Type B pancreatic cell (in vitro differentiated cells): ENCODE results near the gene ASIC4. TPM values are rescaled to one million over a fixed set of nuclear protein-coding genes. Genes with fewer than 3 reads are reported as not detected.

Source experiments
- DNase-seq: peaks from one replicate; pipeline ENCODE4 v3.0.0; 2021; ENCODE audit warnings: mixed read lengths; ENCODE audit not compliant: unreplicated experiment; ENCODE audit errors: extremely low spot score
- H3K27ac Mint-ChIP-seq: 2 replicates; pipeline ENCODE4 v1.8.0; 2021; ENCODE audit warnings: mild to moderate bottlenecking, mixed read lengths
- H3K27me3 Mint-ChIP-seq: 2 replicates; pipeline ENCODE4 v1.8.0; 2021; ENCODE audit warnings: mixed read lengths
- H3K36me3 Mint-ChIP-seq: 2 replicates; pipeline ENCODE4 v1.8.0; 2021; ENCODE audit warnings: mixed read lengths
- H3K4me1 Mint-ChIP-seq: one replicate; pipeline ENCODE4 v1.8.0; 2021; ENCODE audit warnings: mixed read lengths; ENCODE audit not compliant: unreplicated experiment
- H3K4me3 Mint-ChIP-seq: 2 replicates; pipeline ENCODE4 v1.8.0; 2021; ENCODE audit warnings: mild to moderate bottlenecking, mixed read lengths
- H3K9me3 Mint-ChIP-seq: 2 replicates; pipeline ENCODE4 v1.8.0; 2021; ENCODE audit warnings: mixed read lengths
- total RNA-seq: library from RNA; stranded (reverse); gene quantifications from 2 replicates; pipeline ENCODE4 v1.2.1, GENCODE V29; 2021; ENCODE audit warnings: low replicate concordance
- TF ChIP-seq, protein P1 (sequence below): fragments of 200-600 bp; sonication (generic); conservative IDR thresholded peaks from 2 replicates; pipeline ENCODE4 v1.5.0; 2021; ENCODE audit warnings: antibody characterized with exemption, mild to moderate bottlenecking

Gene ASIC4
- total RNA-seq, 1 donor from 2014 or later: 0.99 TPM

DNA sequence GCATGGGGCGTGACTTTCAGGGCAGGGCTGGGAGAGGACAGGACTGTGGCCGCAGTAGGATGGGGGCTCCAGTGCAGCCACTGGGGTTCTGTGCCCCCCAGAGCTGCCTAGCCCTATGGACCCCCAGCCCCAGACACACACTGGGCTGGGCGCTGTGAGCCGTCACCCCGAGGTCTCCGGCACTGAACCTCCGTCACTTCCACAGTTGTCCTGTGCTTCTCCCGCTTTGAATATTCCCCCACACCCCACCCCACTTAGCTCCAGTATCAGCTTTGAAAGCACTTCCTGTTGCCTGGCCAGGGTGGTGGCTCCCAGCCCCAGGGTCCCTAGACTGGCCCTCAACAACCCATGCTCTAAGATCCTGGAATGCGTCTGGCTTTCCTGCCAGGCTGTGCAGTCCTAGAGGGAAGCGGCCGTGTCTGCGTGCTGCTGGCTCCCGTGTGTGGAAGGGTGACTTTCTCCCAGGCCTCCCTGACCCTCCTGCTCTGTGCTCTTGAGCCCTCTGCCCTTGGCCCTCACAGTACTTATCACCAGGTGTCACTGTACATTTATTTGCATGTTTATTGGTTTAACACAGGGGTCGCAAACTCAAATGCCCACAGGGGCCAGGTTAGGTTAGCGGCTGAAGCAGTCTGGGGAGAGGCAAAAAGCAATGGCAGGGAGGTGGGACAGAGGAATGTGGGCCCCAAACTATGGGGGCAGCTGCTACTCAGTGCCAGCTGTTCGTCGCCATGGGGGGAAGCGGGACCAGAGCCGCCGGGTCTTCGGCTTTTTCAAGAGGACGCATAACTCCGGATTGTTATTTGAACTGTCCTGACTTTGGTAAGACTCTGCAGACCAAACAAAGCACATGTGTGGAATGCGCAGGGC is 47.1 kb downstream of the ASIC4 start:
- DNase-seq: no peak
- no peaks in the 10 kb centered on the region for H3K9me3 Mint-ChIP-seq
- no peak overlapping the region for H3K4me3 Mint-ChIP-seq
- TF ChIP-seq, protein P1, sequence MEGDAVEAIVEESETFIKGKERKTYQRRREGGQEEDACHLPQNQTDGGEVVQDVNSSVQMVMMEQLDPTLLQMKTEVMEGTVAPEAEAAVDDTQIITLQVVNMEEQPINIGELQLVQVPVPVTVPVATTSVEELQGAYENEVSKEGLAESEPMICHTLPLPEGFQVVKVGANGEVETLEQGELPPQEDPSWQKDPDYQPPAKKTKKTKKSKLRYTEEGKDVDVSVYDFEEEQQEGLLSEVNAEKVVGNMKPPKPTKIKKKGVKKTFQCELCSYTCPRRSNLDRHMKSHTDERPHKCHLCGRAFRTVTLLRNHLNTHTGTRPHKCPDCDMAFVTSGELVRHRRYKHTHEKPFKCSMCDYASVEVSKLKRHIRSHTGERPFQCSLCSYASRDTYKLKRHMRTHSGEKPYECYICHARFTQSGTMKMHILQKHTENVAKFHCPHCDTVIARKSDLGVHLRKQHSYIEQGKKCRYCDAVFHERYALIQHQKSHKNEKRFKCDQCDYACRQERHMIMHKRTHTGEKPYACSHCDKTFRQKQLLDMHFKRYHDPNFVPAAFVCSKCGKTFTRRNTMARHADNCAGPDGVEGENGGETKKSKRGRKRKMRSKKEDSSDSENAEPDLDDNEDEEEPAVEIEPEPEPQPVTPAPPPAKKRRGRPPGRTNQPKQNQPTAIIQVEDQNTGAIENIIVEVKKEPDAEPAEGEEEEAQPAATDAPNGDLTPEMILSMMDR: no peak
- peaks cover 19% of the 10 kb centered on the region for H3K36me3 Mint-ChIP-seq
- H3K27ac Mint-ChIP-seq: peak overlapping the region; percentile 6
- H3K27me3 Mint-ChIP-seq: no peaks in the 10 kb centered on the region
- peaks cover 5% of the 10 kb centered on the region for H3K4me1 Mint-ChIP-seq

DNA sequence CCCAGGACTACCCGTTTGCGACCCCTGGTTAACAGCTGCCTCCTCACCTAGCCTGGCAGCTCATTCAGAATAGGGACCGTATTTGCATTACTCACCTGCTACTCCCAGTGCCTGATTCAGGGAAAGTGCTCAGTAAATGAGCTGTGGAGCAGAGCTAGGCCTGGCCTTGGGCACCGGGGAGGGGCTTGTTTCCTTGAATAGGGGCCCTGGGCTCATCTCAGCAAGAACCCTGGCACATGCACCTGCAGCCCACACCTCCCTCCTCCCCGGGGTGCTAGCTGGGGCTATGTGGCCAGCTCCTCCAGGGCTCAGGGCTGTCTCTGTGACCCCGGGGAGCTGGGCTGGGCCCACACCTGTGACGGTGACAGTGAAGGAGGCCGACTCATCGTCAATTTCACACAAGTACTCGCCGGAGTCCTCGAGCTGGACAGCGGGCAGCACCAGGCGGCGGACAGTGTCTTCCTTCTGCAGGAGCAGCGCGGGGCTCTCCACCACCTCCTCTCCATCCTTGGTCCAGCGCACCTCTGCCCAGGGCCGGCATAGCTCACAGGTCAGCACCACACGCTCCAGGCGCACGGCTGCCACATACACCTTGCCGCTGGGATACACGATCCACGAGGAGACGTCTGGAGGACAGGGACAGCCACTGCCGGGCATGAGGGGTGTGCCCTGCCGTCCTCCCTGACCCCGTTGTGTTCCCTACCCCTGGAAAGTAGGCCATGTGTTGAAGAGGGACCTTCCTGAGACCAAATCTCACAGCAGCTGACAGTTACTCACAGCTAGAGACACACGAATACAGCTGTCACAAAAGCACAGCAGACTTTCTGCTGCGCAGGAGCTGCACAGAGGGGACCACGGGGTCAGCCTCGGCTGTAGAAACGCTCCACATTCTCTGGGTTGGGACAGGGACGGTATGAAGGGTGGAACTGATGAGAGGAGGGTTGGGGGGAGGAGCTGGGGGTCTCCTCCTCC is 48.1 kb downstream of the ASIC4 start:
- peaks cover 22% of the 10 kb centered on the region for H3K36me3 Mint-ChIP-seq
- no peaks in the 10 kb centered on the region for H3K27me3 Mint-ChIP-seq
- DNase-seq: no peak
- H3K9me3 Mint-ChIP-seq: no peaks in the 10 kb centered on the region
- peaks cover 5% of the 10 kb centered on the region for H3K4me1 Mint-ChIP-seq
- no peak overlapping the region for H3K27ac Mint-ChIP-seq
- TF ChIP-seq, protein P1: no peak
- H3K4me3 Mint-ChIP-seq: no peak overlapping the region

DNA sequence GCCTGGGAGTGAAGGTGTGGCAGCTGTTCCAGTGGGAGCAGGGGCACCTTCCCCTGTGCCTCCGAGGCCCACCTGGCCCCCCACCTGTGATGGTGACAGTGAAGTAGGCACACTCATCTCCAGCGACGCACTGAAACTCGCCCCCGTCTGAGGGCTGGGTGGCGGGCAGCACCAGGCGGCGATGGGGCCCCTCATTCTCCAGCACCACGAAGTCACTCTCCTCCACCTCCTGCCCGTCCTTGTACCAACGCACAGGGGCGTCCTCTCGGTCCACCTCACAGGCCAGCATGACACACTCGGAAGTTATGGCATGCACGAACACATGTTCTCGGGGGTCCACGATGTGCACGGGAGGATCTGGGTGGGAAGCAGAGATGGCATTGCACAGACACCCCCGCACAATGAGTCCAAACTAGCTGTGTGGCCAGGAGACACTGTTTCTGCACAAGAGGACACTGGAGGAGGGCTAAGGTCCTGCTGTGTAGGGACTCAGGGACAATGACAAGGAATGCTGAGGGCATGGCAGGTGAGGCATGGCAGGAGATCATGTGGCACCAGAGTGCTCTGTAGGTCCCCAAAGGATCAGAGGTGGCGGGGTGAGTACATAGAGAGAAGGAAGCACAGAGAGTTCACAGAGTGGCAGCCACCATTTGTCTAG is 49.1 kb downstream of the ASIC4 start:
- no peaks in the 10 kb centered on the region for H3K9me3 Mint-ChIP-seq
- TF ChIP-seq, protein P1: no peak
- peaks cover 22% of the 10 kb centered on the region for H3K36me3 Mint-ChIP-seq
- no peak overlapping the region for H3K27ac Mint-ChIP-seq
- peaks cover 5% of the 10 kb centered on the region for H3K4me1 Mint-ChIP-seq
- H3K4me3 Mint-ChIP-seq: no peak overlapping the region
- no peak for DNase-seq
- no peaks in the 10 kb centered on the region for H3K27me3 Mint-ChIP-seq

DNA sequence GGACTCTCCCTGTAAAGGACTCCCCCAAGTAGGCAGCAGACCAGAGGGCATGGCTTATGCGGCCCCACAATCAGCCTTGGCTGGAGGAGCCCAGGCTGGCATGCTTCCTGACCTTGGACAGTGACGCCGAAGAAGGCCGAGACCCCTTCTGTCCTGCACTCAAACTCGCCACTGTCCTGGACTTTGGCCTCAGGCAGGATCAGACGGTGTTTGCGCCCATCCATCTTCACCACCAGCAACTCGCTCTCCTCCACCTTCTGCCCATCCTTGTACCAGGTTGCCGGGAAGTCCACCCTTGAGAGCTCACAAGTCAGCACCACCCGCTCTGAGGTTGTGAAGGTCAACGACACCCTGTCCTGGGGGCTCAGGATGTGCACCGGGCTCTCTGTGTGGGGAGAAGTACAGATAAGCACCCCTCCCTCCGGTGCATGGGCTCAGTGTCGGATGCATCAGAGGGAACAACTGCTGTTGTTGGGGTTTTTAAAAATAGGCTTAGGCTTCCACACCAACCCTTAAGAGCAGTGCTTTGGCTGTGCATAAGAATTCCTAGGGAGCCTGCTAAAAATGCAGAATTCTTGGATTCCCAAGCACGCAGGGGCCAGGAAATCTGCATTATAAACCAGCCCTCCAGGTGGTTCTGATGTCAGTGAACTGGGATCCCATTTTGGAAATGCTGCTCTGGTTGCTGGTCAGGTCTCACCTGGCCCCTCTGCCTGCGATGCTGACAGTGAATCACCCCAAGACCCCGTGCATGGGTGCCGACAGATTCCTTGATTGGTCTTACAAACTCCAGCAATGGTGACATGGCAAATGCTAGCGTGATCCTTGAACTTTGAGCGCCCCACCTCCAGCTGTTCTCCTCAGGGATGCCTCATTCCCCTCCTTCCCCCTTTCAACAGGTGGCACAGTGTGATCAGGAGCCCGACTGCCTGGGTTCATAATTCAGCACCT is 51.1 kb downstream of the ASIC4 start:
- Mint-ChIP-seq H3K4me3 (no peak overlapping the region), H3K27me3 (no peaks in the 10 kb centered on the region), H3K9me3 (no peaks in the 10 kb centered on the region), H3K27ac (no peak overlapping the region), H3K36me3 (peaks cover 20% of the 10 kb centered on the region), H3K4me1 (peaks cover 16% of the 10 kb centered on the region)
- DNase-seq: no peak
- TF ChIP-seq, protein P1: no peak
